Retina (tissue), 1 donor: ENCODE data around the gene PKN3.

Experiments used
- DNase-seq: peaks from one replicate; pipeline ENCODE4 v3.0.0-alpha.2; 2016

Gene PKN3

DNA sequence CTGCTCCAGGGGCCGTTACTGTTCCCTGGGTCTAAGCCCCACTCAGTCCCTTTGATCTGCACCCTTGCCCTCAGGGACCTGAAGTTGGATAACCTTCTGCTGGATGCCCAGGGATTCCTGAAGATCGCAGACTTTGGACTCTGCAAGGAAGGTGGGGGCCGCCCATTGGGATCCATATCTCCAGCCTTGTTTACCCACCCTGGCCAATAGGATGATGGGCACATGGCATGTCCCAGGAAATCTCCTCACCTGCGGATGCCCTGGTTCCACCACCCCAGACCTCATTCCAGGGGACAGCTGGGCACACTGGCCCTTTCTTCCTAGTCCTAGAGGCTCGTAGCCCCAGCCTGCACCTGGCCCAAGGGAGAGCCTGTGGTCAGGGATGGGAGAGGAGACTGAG is 16.2 kb downstream of the PKN3 start:
- DNase-seq: no peak

DNA sequence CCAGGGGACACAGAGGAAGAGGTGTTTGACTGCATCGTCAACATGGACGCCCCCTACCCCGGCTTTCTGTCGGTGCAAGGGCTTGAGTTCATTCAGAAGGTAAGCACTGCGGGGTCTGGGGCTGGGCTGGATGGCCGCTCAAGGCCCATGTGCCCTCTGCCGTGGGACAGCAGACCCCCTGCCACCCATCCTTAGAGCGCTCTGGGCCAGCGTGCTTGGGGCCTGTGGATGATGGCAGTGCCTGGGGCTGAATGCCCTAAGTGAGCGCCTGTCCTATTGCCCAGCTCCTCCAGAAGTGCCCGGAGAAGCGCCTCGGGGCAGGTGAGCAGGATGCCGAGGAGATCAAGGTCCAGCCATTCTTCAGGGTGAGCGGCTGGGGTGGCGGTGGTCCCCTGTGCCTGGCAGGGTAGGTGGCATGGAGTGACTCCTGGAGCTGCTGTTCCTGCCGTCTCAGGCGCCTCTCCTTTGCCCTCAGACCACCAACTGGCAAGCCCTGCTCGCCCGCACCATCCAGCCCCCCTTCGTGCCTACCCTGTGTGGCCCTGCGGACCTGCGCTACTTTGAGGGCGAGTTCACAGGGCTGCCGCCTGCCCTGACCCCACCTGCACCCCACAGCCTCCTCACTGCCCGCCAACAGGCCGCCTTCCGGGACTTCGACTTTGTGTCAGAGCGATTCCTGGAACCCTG is 17.8 kb downstream of the PKN3 start:
- DNase-seq: no peak

DNA sequence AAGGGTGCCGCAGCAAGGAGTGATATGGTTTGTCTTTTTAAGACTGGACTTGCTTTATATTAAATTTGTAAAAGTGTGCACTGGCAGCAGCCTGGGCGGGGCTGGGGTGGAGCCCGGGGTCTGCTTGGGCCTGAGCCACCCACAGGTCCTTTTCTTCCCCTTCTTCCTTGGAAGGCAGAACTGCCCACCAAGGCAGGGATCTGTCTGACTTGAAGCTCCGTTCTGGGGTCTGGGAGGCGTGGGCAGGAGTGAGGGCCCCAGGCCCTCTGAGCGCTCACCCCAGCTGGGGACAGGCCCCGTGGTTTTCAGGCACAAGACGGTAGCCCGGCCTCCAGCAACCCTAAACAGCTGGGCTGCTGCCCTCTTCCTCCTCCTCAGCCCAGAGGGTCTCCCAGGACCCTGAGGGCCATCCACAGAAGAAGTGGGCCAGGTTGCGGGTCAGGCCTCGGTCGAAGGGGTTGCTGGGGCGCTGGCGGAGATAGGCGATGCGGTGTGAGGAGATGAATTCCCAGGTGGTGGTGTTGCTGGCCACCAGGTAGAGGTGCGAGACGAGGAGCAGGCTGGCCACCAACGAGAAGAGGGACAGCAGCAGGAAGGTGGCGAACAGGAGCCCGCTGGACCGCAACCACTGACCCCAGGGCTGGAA is 18.7 kb downstream of the PKN3 start:
- no peak for DNase-seq

DNA sequence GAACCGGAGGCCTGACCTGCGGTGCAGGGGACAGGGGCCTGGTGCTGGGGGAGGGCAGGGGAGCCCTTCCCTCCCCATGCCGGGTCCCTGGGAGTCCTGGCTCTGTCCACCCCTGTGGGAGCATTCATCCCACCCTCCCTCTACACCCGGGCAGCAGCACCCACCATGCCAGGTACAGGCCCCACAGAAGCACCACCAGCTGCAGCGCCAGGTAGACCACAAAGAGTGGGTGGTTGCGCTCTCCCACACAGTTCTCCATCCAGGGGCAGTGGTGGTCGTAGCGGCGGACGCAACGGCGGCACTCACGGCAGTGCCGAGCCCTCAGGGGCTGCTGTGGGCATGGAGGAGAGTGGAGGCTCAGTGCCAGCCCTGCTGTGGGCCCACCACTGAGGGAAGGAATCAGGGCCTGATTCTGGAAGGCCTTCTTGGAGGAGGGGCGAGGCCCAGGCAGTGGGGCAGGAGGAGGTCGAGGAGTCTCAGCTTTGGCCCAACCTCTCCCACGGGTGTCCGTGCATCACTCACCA is 19.2 kb downstream of the PKN3 start:
- no peak for DNase-seq

DNA sequence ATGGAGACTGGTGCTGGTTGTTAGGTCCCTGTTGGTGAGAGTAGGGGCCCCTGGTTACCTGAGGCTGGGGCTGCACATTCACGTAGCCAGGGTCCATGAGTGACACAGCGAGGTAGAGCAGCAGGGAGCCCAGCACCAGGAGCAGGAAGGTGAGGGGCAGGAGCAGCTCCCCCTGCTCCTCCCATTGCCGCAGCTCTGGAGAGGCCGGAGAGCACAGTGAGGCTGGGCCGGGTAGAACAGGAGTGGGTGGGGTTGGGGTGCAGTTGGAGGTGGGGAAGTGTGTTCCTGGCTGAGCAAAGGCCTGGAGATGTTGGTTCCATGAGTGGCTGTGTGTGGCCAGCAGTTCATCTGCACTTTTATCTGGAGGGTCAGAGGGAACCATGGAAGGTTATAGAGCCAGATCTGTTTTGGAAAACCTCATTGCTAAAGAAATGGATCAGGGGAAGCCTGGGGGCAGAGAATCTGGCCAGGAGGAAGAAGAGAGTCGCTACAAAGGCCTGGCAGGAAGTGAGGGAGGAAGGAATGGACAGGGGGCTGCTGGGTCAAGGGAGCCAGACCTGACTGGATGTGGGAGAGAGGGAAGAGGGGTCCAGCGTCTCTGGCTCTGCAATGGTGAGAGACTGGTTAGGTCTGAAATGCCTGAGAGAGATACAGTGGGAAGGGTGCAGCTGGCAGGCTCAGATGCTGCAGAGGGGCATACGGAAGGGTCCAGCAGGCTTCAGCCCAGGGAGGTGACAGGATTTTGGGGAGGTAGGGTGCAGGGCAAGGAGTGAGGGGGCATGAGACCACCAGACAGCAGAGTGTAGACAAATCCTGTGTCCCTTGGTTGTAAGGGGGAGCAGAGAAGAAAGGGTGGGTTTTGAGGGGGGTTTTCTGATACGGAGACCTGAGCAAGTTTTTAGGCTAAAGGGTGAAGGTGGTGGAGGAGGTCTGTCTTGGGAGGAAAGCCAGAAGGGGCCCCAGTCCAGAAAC is 20.4 kb downstream of the PKN3 start:
- no peak for DNase-seq

DNA sequence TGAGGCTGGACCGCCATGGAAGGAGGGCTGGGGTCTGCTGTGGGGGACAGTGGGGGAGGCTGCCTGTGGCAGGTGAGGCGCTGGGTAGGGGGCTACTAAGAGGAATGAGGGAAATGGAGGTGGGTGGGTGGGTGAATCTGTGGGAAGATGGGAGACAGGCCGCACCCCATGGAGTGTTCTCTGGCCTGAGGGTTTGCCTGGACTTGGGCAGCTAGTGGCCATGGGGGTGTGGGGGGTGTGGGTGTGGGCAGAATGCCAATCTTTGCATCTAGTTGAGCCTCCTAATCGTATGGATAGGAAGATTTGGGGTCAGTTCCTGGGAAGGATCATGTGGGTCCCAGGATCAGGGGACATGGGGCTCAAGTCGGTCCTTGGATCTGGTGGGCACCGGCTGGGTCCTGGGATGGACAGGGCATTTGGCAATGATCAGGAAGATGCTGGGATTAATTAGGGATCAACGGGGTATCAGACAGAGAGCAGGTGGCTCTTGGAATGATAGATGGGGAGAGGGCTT is 21.1 kb downstream of the PKN3 start:
- no peak for DNase-seq

DNA sequence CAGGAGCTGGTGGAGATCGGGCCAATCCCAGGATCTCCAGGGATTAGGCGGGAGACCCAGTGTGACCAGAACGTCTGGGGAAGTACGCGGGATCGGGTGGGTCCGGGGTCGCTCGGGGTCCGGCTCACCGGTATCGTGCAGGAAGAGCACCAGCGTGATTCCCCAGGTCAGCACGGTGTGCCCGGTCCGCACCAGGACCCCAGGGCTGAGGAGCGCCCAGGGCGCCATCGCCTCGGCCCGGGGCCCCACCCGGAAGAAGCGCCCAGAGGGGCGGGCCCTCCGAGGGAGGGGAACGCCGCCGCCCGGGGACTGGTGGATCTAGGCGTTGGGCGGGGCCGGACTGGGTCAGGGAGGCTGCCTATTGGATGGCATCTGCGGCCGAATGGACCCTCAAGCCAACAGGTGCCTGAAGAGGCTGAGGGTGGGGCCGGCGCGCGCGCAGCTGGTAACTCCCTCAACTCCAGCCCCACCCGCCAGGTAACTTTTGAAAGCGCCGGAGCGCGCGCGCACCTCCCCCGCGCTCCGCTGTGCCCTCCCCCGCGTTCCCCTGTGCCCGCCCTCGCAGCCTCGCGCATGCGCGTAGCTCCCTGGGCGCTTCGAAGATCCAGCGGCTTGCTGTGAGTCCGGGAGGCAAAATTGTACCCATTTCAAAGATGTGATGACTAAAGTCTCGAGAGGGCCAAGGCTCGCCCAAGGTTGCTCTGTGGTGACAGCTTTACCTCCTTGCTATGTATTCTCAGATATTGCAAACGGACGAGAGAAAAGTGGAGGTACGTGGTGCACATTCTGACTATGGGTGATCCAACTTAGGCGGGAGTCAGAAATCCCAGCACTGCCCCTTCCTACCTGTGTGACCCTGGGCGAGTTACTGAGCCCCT is 21.8 kb downstream of the PKN3 start, which contains the start of gene ZDHHC12:
ZDHHC12 (minus strand) TSS at position 262 of the 878 bp plus-strand sequence; CDS start at position 228, 34 bp downstream.
- peak; percentile 91 for DNase-seq

DNA sequence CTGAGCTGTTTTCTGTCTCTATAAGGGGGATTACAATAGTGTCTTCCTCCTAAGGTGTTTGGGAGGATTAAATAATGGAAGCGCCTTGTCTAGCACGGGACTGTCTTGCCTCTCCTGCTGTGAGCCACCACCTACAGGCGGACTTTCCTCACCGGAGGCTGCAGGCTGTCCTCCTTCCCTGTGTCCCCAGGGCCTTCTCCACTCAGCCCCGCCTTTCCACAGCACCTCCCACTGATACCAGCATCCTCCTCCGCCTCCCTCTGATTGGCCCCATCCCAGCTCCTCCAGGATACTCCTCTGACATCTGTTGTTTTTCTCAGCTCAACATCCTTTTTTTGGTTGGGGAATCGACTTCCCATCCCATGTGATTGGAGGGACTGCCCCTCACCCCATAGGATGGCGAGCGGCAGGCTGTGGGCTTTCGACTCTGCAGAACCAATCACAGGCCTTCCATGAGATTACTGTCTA is 22.5 kb downstream of the PKN3 start:
- no peak for DNase-seq

DNA sequence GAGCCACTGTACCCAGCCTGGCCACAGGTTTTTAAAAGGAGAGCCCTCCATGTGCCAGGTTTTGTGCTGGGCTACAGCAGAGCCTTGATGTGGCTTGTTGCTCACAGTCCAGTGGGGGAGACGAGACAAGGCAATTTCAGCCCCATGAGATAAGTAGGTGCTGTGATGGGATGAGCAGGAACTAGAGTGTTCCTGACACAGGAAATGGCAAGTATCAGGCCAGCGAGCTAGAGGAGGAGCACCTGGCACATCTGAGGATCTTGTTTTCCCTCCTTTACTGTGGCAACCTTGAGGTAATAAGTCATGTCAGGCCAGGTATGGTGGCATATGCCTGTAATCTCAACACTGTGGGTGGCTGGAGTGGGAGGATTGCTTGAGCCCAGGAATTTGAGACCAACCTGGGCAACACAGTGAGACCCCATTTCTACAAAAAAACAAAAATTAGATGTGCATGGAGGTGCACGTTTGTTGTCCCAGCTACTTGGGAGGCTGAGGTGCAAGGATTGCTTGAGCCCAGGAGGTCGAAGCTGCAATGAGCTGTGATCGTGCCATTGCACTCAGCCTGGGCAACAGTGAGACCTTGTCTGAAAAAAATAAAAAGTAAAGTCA is 25.4 kb downstream of the PKN3 start:
- no peak for DNase-seq

DNA sequence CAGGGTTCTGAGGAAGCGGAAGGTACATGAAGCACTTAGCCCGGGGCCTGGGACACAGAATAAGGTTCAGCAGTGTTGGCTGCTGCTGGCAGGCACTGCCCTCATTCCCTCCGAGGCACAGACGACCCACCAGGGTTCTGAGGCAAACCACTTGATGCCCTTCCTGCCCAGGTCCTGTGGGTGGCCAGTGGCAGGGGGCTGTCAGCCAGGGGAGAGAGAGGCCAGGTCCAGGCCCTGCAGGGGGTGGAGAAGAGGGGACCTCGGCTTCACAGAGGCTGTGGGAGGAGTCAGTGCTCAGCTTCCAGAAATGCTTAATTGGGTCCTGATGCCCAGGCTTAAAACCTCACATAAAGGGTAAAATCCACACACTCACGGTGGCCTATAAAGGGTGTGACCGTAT is 26.0 kb downstream of the PKN3 start:
- DNase-seq: no peak

DNA sequence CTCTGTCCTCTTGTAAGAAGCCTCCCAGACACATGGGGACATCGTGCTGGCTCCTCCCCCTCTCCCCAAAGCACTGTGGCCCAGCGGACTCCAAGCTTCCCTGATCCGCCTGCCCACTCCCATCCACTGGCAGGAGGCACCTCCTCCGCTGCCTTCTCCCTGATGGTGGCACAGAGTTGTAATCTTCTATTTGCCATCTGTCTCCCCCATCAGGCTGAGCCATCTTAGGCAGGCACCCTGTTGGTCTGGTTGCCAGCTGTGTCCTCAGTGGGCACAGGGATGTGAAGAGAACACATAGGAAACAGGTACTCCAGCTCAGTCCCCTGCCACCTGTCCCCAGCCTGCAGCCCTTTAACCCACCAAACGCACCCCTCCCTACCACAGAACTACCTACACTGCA is 27.0 kb downstream of the PKN3 start:
- no peak for DNase-seq

DNA sequence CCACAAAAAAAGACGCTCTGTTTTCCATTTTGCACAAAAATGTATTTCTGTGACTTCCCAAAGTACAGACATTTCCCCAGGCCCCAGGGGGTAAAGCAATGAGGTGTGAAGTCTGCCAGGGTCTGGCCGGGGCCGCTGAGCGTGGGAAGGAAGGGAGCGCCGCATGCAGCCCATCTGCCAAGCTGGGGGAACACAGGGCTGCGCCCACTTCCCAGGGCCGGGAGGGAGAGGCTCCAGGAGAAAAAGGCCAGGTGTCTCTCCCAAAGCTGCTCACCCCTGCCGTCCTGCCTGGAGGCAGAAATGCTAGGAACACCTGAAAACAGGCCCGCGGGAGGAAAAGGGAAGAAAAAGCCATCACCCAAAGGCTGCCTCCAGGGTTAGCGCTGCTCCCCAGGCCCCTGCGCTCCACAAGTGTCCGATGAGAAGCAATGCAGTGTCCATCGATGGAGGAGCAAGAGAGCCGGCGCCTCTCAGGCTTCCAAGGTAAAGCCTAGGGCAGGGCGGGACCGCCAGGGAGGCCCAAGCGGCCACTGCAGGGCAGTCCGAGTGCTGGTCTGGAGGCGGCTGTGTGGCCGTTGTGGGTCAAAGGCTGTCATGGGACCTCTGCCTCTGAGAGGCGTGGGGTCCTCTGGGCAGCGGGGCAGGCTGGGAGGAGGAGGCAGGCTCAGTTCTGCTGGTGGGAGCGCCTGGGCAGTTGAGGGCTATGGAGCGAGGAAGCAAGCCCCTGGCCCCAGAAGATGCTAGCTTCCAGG is 27.6 kb downstream of the PKN3 start:
- DNase-seq: no peak

DNA sequence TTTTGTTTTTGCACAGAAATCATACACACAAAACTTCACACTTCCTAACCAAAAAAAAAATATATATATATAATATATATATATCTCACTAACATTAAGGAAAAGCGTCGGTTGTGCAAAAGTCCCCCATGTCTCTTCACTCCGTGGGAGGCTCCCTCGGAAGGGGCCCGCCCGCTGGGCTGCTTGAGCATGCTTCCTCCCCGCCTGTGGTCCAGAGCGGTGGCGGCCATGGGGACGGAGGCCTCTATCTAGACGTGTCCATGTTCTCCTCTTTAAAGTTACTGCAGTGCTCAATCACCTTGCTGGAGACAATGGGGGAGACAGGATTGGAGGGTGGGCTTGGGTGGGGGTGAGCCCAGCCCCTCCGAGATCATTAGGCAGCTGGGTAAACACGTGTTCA is 28.8 kb downstream of the PKN3 start:
- DNase-seq: no peak

DNA sequence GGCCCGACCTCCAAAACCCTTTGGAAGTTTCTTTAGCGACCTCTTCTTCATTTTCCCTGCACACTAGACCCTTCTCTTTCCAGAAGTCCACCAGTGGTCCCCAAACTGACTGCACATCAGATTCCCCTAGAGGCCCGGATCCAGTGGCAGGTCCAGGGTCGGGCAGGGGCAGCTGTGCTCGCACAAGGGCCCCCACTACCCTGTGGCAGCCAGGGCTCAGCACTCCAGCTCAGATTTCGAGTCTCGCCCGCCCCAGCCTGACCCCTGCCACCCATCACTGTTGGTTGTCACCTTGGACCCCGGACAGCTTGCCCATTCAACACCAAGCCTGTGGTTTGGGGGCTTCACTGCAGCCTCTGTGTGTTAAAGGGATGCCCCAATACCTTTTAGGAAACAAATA is 29.4 kb downstream of the PKN3 start:
- no peak for DNase-seq

DNA sequence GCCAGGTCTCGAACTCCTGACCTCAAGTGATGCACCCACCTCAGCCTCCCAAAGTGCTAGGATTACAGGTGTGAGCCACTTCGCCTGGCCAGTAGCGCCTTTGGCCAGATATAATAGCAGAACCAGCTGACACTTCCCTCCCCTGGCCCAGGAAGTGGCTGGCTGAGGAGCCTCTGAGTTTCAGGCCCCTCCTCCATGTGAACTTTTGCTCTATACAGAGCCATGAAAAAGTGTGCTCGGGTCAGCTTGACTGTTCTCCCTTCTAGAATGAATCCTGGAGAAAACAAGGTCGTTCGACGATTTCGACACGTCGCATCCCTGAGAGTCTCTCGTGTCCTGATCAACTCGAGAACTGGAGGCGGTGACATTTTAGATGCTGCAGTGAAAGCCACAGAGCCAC is 30.3 kb downstream of the PKN3 start:
- DNase-seq: no peak

DNA sequence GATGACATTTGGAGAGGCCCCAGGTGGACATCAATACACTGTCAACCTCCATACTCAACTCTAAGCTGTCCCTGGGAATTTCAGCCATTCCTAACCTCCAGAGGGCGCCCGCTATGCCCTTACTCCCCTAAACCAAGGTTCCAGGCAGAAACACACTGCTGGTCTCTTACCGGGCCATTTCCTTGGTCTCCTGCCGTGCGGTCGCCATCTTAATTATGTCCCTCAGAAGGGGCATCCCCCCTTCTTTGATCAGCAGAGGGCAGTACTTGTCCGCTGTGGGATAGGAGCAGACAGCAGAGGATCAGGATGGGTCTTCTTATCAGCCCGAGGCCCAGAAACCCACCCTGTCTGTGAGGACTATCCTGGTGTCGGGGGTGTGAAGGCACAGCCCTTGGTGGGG is 31.0 kb downstream of the PKN3 start:
- DNase-seq: peak; percentile 82

DNA sequence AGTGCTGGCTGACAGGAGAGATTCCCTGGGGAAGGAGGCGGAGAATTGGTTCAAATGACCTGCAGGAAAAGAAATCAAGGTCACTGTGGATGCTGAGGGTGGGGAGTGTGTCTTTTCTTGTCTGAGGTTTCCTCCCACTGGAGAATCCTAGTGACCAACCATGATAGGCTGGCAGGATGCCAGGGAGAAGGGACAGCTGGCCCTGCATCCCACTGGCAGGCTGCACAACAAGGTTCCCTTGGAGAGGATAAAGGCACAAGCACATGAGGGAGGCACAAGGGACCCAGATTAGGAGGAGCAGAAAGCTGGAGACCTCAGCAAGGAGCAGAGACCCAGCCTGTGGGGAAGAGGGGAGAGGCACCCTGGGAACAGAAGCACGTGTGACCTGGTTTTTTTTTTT is 33.1 kb downstream of the PKN3 start:
- DNase-seq: peak; percentile 29

DNA sequence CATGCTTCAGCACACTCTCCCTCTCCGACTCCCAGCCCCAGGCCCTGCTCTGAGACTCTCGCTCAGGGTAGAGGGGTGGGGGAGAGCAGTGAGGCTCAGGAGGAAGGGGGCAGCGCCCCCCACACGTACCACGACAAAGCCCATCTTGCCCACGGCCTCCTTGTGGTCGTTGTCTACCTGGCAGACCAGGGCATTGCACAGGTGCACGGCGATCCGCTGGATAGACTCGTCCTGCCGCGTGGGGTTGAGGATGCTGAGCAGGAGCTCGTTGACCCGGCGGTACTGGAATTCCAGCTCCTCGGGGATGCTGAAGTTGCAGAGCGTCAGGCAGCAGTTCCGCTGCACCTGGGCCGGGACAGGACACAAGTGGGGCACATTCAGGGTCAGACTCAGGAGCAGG is 40.1 kb downstream of the PKN3 start:
- DNase-seq: no peak

DNA sequence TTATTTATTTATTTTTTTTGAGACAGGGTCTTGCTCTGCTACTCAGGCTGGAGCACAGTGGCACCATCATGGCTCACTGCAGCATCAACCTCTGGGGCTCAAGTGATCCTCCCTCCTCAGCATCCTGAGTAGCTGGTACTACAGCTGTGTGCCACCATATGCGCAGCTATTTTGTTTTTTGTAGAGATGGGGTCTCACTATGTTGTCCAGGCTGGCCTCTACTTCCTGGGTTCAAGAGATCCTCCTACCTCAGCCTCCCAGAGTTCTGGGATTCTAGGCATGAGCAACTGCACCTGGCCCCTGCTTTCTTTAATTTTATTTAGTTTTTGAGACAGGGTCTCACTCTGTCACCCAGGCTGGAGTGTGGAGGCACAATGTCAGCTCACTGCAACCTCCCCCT is 41.1 kb downstream of the PKN3 start:
- no peak for DNase-seq

DNA sequence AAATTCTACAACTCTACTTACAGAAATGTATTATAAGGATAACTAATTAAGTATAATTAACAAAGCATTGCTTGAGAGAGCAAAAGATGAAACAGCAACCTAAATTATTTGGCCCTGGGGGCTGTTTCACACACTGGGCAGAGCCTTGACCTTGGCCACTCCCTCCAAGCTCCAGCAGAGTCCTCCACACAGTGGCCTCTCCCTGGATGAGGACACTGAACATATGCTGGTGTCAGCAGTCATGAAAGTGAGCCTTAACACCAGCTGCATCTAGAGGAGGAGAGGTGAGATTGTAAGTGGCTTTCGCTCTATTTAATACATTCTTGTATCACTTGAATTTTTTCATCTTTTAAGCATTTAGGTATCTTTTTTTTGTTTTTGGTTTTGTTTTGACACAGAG is 44.9 kb downstream of the PKN3 start:
- no peak for DNase-seq
